Measurements from ENCODE around the gene VAMP8.
"Not testable (repeated sequence)": the region's sequence is repeated elsewhere in the genome, so short reads cannot be mapped to it uniquely, and the experiment has no call there.

The VAMP8 gene

GRCh38 chr2:85605406-85606115 is 28.2 kb downstream of the VAMP8 start:
- no peak for DNase-seq
- intact Hi-C loops (cut with DNase I): no loop called here

DNA sequence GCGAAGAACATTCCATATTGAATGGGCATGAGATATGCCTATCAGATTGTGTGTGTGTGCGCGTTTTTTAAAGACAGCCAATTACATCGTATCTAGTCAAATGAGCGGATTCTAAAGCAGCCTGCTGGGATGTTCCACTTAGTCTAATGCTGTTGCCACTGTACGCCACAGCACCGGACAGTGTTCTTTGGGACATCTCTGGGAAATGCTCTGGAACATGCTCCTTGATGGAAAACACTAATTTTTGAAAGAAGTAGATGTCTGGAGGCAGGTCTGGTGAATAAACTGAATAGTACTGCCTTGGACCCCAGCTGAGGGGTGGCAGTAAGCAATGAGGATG is 28.7 kb downstream of the VAMP8 start:
- intact Hi-C loops (cut with DNase I): no loop called here

GRCh38 chr2:85607268-85608215 is 30.2 kb downstream of the VAMP8 start:
- intact Hi-C loops (cut with DNase I): no loop called here
- DNase-seq: no peak

More for the DNA sequence above, 28.7 kb downstream of the VAMP8 start:
- no peak for DNase-seq

- no peak for DNase-seq
- intact Hi-C loops (cut with DNase I): no loop called here
Measured at GRCh38 chr2:85611217-85611704, 33.9 kb downstream of the VAMP8 start.

GRCh38 chr2:85611705-85612587 is 34.6 kb downstream of the VAMP8 start, which contains the start of gene C2orf68:
Gene C2orf68 (minus strand): TSS chr2:85612066. CDS start chr2:85611984, 82 bp downstream.
- DNase-seq: peak; percentile 74 to 96 (median 90)
- intact Hi-C loops (cut with DNase I): no loop called here

- no peak for DNase-seq
- intact Hi-C loops (cut with DNase I): no loop called here
Measured at GRCh38 chr2:85613717-85614515, 36.5 kb downstream of the VAMP8 start.

- DNase-seq; intact Hi-C loops (cut with DNase I): not testable (repeated sequence)
Measured at GRCh38 chr2:85614757-85615156, 37.4 kb downstream of the VAMP8 start.

- DNase-seq: no peak
- intact Hi-C loops (cut with DNase I): no loop called here
Measured at GRCh38 chr2:85615413-85615728, 38.0 kb downstream of the VAMP8 start.

- intact Hi-C loops (cut with DNase I): not testable (repeated sequence)
Measured at GRCh38 chr2:85617723-85618122, 40.3 kb downstream of the VAMP8 start.

DNA sequence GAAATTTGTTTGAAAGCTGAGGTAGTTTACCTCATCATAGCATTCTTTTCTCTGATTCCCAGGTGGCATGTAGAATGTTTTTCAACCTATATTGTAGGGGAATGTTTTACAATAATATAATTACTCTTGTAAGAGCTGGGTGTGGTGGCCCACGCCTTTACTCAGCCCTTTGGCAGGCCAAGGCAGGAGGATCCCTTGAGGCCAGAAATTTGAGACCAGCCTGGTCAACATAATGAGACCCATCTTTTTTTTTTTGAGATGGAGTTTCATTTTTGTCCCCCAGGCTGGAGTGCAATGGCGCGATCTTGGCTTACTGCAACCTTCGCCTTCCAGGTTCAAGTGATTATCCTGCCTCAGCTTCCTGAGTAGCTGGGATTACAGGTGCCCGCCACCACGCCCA is 42.2 kb downstream of the VAMP8 start:
- intact Hi-C loops (cut with DNase I): no loop called here
- no peak for DNase-seq

More at GRCh38 chr2:85617723-85618122, 40.3 kb downstream of the VAMP8 start:
- DNase-seq: not testable (repeated sequence)

DNA sequence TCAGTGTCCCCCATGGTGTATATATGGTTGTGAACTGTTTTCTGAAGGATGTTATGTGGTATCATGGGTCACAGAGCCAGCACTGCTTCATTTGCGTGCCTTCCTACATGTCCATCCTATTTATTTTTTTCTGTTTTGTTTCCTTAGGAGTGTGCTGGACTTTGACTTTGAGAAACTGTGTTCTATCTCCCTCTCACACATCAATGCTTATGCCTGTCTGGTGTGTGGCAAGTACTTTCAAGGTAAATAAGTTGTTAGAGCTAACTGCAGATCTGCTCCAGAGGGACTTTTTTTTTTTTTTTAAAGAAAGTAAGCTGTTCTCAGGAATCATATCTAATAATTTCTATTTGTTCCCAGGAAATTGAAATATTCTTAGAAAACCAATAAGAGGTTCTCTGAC is 44.0 kb downstream of the VAMP8 start:
- intact Hi-C loops (cut with DNase I): no loop called here
- no peak for DNase-seq

DNA sequence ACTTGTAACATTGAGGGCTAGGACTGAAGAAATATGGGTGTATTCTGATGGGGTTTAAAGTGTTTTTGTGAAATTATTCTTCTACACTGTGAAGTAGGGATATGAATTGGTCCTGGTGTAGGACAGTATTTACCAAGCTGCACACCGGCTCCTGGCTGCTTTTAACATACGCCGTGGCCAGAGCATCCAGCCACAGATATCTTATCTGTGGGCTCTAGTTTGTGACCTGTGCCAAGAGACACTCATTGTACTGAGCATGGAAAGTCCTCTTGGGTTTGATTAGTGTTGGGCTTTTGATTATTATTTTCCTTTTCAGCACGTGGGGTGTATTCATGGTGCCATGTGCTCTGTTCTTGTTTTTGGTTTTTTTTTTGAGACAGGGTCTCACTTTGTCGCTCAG is 46.6 kb downstream of the VAMP8 start:
- DNase-seq: no peak
- intact Hi-C loops (cut with DNase I): no loop called here

DNA sequence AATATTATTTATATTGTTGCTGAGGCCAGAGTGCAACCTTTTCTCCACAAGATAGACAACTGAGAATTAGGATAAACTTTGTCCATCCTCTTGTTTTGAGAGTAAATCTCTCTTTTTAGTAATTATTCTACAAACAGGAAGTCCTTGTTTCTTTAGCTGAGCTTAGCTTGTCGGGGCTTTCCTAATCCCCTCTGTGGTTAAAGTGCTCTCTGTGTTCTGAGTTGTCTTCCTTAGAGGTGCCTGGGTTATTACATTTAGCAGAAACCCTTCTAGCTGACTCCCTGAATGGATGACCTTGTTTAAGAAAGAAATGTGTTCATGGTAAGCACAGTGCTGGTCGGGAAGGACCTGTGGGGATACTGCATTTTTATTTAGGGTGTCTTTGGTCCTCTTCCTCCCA is 51.3 kb downstream of the VAMP8 start:
- intact Hi-C loops (cut with DNase I): no loop called here
- DNase-seq: no peak

GRCh38 chr2:85631316-85631715 is 53.9 kb downstream of the VAMP8 start:
- intact Hi-C loops (cut with DNase I): loop anchor here (10.0 kb wide), 1 partner anchor 183 kb away; no protein-coding TSS in a partner anchor
- no peak for DNase-seq

Measured in head of caudate nucleus (tissue), 42 donors.